Stimulated activated CD4-positive, alpha-beta T cell treated with anti-CD3 and anti-CD28 coated beads, Interleukin-4, amount 100 ng/mL, for 4 hours (primary cell): ENCODE results near the gene JARID2.

Source experiments
- DNase-seq, 2 experiments: peaks; one replicate each; pipeline ENCODE4 v3.0.0-alpha.2; 2020

Gene JARID2

DNA sequence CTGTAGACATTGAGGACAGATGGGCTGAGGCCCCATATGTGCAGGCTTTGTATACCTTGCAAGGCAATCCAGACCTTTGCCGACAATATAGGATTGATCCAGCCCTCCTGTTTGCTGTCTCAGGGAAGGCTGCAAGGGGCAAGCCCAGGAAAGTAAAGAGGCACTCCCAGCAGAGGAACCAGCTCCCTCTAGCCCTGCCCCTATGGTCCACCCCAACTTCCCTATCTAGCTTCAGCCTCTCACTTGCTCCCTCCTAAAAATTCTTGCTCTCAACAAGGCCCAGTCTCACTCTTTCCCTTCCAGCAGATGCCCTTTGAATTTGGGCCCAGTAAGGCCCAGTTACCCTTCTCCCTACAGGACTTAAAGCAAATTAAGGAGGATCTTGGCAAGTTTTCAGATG lies 92.6 kb downstream of the JARID2 start:
- no peak for DNase-seq

DNA sequence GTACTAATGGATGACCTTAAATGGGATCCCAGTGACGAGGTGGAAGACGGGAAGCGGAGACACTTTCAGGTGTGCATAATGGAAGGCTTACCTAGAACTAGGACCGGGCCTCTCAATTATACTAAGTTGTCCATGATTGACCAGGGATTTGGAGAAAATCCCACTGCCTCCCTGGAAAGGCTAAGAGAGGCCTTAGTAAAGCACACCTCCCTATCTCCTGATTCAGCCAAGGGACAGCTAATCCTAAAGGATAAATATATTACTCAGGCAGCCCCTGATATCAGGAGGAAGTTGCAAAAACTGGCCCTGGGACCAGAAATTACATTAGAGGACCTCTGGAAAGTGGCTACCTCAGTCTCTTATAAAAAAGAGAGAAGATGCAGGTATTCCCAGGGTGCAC lies 93.2 kb downstream of the JARID2 start:
- DNase-seq, result no peak

DNA sequence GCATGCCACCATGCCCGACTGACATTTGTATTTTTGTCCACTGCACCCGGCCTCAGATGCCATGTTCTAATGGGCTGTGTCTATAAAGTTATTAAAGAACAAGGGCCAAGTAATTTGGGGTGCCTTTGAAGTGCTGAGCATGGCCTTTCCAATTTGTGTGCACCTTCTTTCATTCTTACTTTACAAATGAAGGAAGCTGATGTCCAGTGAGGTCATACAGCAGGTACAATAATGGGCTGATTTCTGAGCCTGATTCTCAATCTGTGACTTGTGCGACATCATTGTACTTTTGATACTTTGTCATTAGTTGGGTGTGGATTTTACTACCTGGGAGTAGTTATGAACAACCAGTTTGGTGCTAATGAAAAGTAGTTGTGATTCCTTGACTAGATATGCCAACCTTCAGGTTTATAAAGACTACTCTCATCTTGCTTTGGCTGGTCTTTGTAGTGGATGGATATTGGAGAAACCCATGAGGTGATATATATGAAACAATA lies 94.3 kb downstream of the JARID2 start:
- DNase-seq, result no peak

DNA sequence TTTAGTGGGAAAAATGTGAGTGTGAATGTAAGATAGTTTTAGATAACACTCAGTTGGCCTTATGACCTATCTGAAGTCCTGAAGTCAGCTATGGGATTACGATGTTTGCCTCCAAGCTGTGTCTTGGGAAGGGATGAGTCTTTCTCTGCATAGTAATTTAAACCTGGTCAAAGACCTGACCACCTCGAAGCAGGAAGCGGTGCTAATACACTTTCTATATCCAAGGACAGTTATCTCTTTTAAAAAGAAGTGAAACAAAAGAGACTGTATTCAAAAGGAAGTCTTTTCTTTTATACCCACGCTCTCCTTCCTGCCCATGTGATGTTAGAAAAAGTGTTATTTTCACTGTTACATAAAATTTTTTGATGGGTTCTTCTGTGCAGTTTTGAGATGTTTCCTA lies 94.9 kb downstream of the JARID2 start:
- DNase-seq, result no peak

DNA sequence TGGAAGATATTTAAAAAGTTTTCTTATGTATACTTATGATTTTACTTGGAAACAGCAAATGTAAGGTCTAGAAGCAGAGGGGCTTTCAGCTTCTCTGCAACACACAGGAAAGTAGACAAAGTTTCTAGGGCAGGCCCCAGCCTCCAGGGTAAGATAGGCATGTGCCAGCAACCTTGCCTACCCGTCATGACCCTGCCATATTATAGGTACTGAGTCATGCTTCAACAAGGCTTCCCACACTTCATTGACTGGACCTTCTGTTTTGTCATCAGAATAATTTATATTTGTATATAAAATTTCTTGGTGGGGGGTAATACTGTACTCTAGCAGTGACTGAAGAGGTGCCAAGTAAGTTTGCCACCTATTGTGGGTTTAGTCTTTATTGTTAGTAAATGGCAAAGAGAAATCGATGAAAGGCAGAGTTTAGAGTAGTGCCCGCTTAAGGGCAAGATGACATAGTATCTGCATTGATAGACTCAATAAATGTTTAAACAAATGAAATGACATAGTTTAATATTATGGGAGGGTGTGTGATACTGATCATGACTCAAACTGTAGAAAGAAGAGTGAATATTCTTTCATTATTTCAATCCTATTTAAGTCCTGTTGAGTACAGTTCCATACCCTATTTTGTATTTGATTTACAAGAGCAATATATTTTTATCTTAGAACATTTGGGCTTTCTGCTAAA lies 95.6 kb downstream of the JARID2 start:
- no peak for DNase-seq

DNA sequence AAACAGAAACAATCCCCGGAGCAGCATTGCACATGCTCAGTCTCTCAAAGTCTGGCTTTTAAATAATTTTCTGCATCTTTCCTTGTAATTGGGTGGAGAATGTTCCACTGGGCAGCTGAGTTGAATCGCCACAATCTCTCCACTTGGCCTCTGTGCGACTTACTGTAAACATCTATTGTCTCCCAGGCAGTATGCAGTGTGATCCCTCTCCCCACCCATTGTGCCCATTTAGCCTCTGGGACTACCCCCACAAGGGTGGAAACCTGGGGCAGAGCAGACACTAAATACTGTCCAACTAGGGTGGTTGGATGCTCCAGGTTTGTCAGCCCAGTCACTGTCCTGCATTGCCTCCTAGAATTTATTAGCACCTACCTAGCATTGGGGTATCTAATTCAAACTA lies 96.2 kb downstream of the JARID2 start:
- DNase-seq, result no peak

DNA sequence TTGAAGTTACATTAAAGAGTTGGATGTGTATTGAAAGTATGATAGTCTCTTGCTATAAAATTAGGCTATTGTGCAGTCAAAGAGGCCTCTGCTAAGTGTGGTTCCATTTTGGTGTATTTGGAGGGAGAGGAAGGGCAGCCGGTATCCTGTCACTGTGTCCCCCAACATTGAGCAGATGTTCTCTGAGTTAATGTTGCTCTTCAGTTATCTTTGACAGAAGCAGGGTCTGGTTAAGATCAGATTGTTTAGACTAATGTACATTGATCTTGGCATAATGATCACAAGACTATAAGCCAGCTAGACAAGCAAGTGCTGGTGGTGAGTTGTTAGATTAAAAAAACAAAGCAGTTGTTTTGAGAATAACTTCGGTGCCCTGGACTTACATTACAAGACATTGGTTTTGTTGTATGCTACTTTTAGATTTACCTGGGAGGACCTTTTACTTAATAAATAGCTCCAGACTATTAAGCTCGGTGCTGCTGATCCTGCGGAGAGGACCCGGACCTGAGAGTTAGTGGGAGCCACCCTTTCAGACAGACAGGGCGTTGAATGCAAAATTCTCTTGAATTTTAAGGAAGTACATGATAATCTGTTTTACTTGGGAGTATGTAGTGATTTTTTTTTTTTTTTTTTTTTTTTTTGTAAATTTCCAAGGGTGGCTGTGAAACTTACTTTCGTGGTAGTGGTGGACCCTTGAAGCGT lies 97.8 kb downstream of the JARID2 start:
- no peak for DNase-seq

DNA sequence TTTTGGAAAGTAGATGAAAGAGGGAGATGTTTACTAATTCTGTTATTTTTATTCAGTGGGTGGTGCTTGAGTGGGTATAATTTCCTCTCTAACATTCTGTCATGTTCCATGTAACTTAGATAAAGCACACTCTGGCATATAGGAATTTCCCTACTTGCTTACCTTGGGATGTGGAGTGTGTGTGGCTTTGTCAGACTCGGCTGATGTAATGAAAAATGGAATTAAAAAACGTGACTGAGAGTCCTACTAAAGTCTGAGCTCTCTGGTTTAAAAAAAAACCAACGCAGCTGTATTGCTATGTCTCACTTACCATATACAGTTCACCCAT lies 98.3 kb downstream of the JARID2 start:
- no peak for DNase-seq

DNA sequence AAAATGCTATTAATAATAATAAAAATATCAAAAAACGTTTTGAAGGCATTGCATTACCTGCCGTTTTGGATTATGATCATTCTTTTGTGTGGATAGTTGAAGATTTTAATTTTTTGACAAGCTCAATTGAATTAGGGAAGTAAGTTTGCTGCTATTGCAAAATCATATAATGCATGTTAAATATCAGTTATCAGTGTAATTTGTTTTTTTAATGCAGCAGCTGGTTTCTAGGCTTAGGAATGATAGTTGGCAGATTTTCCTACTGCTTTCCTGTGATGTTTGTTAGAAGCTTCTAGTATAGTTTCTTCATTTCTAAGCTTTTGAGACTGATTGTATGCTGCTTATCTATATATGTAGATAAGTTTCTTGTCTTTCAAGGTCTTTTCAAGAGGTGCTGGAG lies 99.0 kb downstream of the JARID2 start:
- no peak for DNase-seq

DNA sequence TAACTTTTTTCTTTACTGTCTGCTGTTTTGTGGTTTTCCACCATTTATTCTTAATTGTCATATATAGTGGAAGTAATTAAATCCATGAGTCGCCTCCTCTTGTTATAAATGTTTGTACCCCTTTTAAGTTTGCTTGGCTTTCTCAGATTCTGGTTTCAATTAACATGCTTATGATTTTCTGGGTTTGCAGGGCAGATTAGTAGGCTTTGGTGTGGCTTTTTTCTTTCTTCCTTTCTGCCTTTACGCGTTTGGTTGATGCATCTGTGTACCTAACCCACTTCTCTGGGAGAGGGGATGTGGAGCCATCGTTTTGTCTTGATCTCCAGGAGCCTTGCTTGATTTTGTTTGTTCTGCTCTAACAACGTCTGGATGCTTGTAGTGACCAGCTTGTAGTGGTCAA lies 100.4 kb downstream of the JARID2 start:
- no peak for DNase-seq

DNA sequence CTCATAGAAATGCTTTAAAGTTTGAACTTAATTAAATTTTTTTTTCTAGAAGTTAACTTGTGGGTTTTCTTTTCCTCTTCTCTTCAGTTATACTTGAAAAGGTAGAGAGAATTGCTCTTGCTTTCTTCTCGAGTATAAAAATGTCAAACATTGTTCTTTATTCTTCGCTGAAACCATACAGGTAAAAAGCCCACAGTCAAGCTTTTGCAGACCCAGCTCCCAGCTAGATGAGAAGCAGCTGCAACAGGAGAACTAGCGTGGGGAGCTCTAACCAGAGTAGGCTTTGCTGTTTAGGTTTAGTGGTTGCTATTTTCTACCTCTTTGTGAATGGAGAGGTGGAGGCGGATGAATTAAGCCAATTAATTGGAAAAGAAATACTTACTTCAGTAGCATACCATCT lies 102.7 kb downstream of the JARID2 start:
- DNase-seq, result no peak

DNA sequence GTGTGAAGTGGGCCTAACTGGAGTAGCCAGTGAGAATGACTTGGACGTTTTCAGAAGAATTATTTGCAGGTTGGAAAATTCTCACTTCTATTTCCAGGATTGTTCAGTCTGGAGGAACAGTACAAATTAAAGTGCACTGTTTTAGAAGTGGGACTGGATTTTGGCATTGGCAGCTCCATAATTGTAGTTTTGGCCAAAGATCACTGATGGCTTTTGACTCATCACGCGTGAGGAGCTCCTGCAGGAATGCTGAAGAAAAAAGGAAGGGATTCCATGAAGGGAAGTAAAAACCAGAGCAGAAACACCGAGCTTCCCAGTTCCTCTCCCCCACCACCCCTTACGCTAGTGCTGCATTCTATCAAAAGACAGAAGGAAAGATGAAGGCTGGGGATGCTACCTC lies 103.5 kb downstream of the JARID2 start:
- no peak for DNase-seq

DNA sequence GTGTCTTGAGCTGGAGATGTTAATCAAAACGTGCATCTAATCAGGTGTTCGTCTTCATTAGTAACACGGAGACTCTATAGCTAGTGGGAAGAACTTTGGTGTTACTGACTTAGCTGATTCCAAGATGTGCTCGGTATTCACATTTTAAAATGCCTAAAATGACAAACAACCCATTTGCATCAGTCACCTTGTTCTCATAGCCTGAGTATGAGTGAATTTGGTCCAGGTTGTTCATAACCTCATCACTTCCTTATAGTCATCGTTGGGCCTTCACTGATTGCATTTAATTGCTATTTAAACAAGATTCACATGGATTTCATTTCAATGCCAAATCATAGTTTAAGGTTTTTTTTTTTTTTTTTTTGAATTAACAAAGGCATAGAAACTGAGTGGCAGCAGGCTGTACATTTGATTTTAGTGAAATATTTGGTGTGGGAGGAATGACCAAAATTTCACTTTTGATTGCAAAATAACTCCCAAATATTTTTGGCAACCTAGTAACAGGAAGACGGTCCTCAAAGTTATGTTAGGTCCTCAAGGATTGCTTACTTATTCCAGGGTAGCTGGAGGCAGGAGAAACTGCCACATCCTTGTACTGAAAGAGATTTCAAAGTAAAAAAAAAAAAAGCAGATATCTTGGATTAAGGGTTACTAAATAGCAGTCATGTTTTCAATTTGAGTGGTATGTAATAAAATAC lies 104.7 kb downstream of the JARID2 start:
- DNase-seq, result no peak

DNA sequence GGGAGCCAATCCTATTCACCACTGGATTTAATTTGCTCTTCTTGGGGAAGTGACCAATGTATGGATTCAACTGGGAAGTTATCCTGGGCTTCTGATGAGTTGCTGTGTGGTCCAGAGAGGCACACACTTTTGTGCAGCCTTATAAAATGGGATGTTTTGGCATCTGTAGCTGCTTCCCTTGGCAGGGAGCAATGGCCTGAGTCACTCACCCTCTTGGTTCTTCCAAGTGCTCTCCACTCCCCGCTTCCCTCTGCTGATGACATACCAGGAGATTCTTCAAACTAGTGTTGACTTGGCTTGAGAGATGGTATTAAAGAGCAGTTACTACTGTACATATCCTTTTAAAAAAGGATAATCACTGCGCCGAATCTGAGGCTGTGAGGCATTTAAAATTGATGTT lies 105.8 kb downstream of the JARID2 start:
- no peak for DNase-seq

DNA sequence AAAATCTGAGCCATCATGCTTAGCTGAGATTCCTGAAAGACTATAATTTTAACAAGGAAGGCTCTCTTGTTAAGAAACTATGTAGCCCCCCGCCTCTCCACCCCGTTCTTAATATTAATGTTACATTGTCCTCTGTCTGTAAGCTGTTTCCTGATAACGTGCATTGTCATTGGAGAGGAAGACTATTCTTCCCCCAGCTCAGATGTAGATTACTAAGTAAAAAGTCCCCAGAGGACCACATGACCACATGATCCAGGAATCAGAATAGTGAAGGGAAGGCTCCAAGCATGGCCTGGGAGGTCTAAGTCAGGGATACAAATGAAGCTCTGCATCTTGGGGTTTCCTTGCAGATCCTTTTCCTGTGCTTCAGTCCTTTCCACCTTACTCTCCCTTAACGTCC lies 106.4 kb downstream of the JARID2 start:
- no peak for DNase-seq

DNA sequence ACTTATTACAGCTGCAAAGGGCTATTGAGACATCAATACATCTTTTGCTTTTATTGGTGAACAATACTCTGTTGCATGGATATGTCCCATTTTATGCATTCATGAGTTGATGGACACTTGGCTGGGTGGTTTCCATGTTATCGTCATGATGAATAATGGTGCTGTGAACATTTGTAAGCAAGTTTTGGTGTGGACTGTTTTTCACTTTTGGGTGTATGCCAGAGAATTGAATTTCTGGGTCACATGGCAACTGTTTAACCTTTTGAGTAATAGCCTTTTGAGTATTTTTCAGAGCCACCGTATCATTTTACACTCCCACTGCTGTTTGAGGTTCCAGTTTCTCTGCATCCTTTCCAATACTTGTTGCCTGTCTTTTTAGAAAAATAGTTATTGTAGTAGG lies 107.0 kb downstream of the JARID2 start:
- DNase-seq, result no peak

DNA sequence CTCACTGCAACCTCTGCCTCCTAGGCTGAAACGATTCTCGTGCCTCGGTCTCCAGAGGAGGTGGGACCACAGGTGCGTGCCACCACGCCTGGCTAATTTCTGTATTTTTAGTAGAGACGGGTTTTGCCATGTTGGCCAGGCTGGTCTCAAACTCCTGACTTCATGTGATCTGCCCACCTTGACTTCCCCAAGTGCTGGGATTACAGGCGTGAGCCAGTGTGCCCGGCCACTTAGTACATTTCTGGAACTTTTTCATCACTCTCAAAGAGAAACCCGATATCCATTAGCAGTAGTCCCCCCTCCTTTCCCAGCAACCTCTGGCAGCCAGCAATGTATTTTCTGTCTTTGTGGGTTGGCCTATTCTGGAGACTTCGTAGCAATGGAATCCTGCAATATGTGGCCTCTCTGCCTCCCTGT lies 109.8 kb downstream of the JARID2 start:
- no peak for DNase-seq

DNA sequence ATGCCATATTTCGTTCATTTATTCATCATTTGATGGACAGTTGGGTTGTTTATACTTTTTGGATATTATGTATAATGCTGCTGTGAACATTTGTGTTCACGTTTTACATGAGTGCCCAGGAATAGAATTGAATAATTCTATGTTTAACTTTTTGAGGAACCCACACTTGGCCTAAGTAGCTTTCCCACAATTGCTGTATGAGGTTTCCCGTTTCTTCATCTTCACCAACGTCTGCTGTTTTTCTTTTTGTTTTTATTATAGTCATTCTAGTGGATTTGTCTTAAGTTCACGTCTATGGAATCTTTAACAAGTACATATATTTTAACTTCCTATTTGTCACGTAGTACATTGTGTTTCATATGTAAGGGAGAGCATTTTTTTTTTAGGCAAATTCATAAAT lies 110.3 kb downstream of the JARID2 start:
- DNase-seq, result no peak

DNA sequence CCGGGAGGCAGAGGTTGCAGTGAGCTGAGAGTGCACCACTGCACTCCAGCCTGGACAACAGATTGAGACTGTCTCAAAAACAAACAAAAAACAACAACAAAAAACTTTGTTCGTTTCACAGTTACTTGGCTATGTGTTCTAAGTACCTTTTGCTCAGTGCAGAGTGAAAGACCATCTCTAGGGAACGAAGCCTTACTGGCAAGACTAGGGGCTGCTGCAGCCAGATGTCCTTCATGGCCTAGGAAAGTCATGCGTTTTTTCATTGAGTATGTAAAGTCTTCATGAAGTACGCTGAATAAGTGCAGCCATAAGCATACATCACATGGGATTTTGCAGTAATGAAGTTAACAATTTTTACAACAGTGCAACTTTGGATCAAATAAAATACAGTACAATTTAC lies 111.1 kb downstream of the JARID2 start:
- DNase-seq, result no peak

DNA sequence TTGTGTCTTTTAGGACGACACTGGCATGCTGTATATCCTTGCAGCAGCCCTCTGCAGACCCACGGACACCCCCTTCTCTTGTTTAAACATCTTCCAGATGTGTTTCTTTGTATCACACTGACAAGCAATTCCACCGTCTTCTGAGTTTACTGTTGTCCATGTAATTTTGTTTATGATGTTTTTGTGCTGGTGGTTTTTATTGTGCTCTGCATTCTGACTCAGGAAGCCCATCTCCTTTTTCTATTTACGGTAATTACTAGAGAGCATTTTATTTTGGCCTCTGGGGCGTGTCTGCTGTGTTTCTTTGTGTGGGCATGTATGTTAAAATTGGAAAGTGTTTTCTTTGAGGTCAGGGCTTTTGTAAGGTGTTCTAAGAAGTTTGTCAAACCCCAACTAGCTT lies 111.9 kb downstream of the JARID2 start:
- no peak for DNase-seq

DNA sequence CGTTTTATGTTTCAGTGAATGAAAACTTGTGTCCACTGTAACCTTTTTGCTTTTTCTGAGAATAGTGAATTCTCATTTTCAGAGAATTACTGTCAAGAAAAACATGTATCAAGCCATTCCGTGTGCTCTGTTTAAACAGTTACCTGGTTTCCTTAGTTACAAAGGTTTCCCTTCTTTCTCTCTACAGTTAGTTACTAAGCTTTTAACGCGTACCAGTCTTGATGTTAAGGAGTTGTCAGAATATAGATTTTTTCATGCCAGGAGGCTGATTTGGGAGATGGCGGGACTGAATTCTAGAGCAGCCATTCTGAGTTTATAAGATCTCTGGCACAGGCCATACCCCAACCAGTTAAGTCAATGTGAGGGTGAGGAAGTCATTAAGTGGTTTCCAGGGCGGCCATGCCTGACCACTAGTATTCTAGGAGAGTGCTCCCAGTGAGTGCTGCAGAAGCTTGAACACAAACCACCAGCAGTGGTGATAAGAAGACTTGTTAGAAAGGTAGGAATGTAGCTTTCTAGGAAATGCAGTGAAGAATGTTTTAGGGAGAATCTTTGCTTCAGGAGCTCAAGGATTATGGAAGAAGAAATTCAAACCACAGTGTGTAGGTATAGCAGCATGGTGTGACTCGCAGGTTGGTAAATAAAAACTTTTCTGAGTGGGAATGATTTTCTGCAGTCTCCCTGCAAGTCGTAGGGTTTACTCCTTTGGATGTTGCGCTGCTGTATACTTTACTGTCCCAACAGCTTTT lies 112.9 kb downstream of the JARID2 start:
- DNase-seq, result no peak

DNA sequence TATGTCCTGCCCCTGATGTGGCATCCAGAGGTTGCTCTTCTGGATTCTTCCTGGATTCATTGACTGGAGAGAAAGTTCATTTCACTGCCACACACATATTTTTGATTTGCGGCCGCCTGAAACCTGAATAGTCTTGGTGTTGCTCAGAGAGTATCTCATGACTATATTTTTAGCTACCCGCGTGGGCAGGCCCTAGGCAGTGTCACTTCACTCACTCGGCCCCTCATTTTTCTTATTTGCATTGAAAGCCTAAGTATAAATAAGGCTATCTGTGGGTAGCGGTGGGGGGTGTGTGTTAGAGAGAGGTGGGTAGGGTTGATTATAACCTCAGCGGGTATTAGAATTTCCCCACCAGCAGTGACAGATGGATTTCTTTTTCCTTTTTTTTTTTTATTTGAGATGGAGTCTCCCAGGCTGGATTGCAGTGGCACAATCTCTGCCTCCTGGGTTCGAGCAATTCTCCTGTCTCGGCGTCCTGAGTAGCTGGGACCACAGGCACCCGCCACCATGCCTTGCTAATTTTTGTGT lies 113.5 kb downstream of the JARID2 start:
- no peak for DNase-seq

DNA sequence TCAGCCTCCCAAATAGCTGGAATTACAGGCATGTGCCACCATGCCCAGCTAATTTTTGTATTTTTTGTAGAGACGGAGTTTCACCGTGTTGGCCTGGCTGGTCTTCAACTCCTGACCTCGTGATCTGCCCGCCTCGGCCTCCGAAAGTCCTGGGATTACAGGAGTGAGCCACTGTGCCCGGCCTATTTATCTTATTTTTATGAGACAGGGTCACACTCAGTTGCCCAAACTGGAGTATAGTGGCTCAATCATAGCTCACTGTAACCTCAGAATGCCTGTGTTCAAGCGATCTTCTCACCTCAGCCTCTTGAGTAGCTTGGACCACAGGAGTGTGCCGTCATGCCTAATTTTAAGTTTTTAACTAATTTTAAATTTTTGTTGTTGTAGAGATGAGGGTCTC lies 114.4 kb downstream of the JARID2 start:
- no peak for DNase-seq
